Measurements from ENCODE around the gene ARMC9. TPM values are rescaled to one million over a fixed set of nuclear protein-coding genes. Genes with fewer than 3 reads are reported as not detected.

The ARMC9 gene
- total RNA-seq, 1 experiment from 2014 or later: 42.7 TPM

GRCh38 chr2:231294116-231294515, 95.7 kb downstream of the ARMC9 start:
- H3K9me3 ChIP-seq (ENCODE audit: control insufficient read depth, insufficient read depth, low read depth, low read length): no peaks in the 10 kb centered on the region
- no TSS peak for BruUV-seq (replicated peaks)
- H3K36me3 ChIP-seq (ENCODE audit: control insufficient read depth, insufficient read depth, low read length): no peaks in the 10 kb centered on the region
- in situ Hi-C loops (cut with HindIII; ENCODE audit: low pct_unique_long_range_greater_than_20kb, low sequenced_read_pairs): no loop called here
- intact Hi-C loops (cut with micrococcal nuclease; ENCODE audit: unreplicated experiment): no loop called here
- TF ChIP-seq SIN3A (IDR thresholded peaks at IDR 0.05; ENCODE audit: borderline replicate concordance, insufficient read depth, low read depth, low read length): no peak
- TF ChIP-seq POLR2AphosphoS5 (IDR thresholded peaks at IDR 0.05; ENCODE audit: low read depth, low read length): no peak
- TF ChIP-seq, protein P1, sequence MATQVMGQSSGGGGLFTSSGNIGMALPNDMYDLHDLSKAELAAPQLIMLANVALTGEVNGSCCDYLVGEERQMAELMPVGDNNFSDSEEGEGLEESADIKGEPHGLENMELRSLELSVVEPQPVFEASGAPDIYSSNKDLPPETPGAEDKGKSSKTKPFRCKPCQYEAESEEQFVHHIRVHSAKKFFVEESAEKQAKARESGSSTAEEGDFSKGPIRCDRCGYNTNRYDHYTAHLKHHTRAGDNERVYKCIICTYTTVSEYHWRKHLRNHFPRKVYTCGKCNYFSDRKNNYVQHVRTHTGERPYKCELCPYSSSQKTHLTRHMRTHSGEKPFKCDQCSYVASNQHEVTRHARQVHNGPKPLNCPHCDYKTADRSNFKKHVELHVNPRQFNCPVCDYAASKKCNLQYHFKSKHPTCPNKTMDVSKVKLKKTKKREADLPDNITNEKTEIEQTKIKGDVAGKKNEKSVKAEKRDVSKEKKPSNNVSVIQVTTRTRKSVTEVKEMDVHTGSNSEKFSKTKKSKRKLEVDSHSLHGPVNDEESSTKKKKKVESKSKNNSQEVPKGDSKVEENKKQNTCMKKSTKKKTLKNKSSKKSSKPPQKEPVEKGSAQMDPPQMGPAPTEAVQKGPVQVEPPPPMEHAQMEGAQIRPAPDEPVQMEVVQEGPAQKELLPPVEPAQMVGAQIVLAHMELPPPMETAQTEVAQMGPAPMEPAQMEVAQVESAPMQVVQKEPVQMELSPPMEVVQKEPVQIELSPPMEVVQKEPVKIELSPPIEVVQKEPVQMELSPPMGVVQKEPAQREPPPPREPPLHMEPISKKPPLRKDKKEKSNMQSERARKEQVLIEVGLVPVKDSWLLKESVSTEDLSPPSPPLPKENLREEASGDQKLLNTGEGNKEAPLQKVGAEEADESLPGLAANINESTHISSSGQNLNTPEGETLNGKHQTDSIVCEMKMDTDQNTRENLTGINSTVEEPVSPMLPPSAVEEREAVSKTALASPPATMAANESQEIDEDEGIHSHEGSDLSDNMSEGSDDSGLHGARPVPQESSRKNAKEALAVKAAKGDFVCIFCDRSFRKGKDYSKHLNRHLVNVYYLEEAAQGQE (IDR thresholded peaks at IDR 0.05; ENCODE audit: insufficient read depth in 1 of 2, low read depth in 2 of 2, low read length in 1 of 2): no peak
- no peak for TF ChIP-seq CTCF (IDR thresholded peaks at IDR 0.05)
- no peak for TF ChIP-seq TCF7L2 (IDR thresholded peaks at IDR 0.05; ENCODE audit: low read depth, low read length)
- ChIA-PET CTCF (interaction anchor here (0.7 kb wide), 1 partner anchor 100 kb away, joined by 3 read pairs; no protein-coding TSS in a partner anchor), POLR2A (no interaction called here)
- DNase-seq (ENCODE audit: low read depth, low spot score): no peak
- H3K27ac ChIP-seq (ENCODE audit: low read length): no peak overlapping the region
- no peak for ATAC-seq
- peaks cover 6% of the 10 kb centered on the region; the same call in 1 of the 2 replicates for H3K4me1 ChIP-seq (ENCODE audit: control insufficient read depth, insufficient read depth, low read length)
- H3K4me3 ChIP-seq (ENCODE audit: low read depth in 2 of 2, low read length in 2 of 2): no peak overlapping the region
- no peaks in the 10 kb centered on the region for H3K27me3 ChIP-seq (ENCODE audit: control insufficient read depth, insufficient read depth, low read length)

- H3K4me1 ChIP-seq (ENCODE audit: control insufficient read depth, insufficient read depth, low read length): peaks cover 6% of the 10 kb centered on the region; the same call in 1 of the 2 replicates
- H3K9me3 ChIP-seq (ENCODE audit: control insufficient read depth, insufficient read depth, low read depth, low read length): no peaks in the 10 kb centered on the region
- no TSS peak for BruUV-seq (replicated peaks)
- POLR2A ChIA-PET: interaction anchor here (0.6 kb wide), 1 partner anchor 157 kb away, joined by 7 read pairs; no protein-coding TSS in a partner anchor
- no peaks in the 10 kb centered on the region for H3K36me3 ChIP-seq (ENCODE audit: control insufficient read depth, insufficient read depth, low read length)
- no peak overlapping the region for H3K4me3 ChIP-seq (ENCODE audit: low read depth in 2 of 2, low read length in 2 of 2)
- intact Hi-C loops (cut with micrococcal nuclease; ENCODE audit: unreplicated experiment): no loop called here
- in situ Hi-C loops (cut with HindIII; ENCODE audit: low pct_unique_long_range_greater_than_20kb, low sequenced_read_pairs): no loop called here
- no peak for DNase-seq (ENCODE audit: low read depth, low spot score)
- ATAC-seq: no peak
- no peak for TF ChIP-seq POLR2AphosphoS5 (IDR thresholded peaks at IDR 0.05; ENCODE audit: low read depth, low read length)
- TF ChIP-seq TCF7L2 (IDR thresholded peaks at IDR 0.05; ENCODE audit: low read depth, low read length): no peak
- no peak for TF ChIP-seq CTCF (IDR thresholded peaks at IDR 0.05)
- TF ChIP-seq SIN3A (IDR thresholded peaks at IDR 0.05; ENCODE audit: borderline replicate concordance, insufficient read depth, low read depth, low read length): no peak
- TF ChIP-seq, protein P1 (IDR thresholded peaks at IDR 0.05; ENCODE audit: insufficient read depth in 1 of 2, low read depth in 2 of 2, low read length in 1 of 2): no peak
- H3K27ac ChIP-seq (ENCODE audit: low read length): no peak overlapping the region
- H3K27me3 ChIP-seq (ENCODE audit: control insufficient read depth, insufficient read depth, low read length): no peaks in the 10 kb centered on the region
- CTCF ChIA-PET: interaction anchor here (0.7 kb wide), 1 partner anchor 99 kb away, joined by 3 read pairs; no protein-coding TSS in a partner anchor
Observed at GRCh38 chr2:231294571-231295362, 96.3 kb downstream of the ARMC9 start.
